HS-5 (cell line): ENCODE results near the gene ZNF346.

ENCODE experiments used
- DNase-seq: peaks from one replicate; pipeline ENCODE4 v3.0.0-alpha.2; 2012; ENCODE audit warnings: low read depth

ZNF346 gene

GRCh38 chr5:177123789-177124485 lies 101.4 kb downstream of the ZNF346 start:
- DNase-seq = no peak

GRCh38 chr5:177124486-177124991 lies 102.0 kb downstream of the ZNF346 start:
- no peak for DNase-seq

GRCh38 chr5:177126771-177127170 lies 104.3 kb downstream of the ZNF346 start:
- DNase-seq = no peak

DNA sequence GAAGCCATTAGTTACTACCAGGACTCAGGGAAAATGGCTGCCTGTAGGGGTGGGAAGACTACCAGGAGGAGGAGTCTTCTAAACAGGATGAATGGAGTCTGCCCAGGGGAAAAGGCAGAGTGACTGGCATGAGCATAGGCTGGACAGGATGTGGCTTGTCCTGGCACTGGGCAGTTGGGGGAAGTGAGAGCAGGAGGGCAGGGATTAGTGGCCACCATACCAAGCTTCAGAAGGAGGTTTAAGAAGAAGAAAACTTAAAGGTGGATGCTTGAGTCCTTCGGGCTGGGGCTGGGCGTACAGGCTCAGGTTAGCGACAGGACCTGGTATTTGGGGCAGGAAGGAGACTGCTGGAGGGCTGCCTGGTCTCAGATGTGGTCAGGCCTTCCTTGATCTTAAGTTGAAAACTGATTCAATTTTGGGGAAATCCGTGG lies 106.1 kb downstream of the ZNF346 start:
- no peak for DNase-seq

DNA sequence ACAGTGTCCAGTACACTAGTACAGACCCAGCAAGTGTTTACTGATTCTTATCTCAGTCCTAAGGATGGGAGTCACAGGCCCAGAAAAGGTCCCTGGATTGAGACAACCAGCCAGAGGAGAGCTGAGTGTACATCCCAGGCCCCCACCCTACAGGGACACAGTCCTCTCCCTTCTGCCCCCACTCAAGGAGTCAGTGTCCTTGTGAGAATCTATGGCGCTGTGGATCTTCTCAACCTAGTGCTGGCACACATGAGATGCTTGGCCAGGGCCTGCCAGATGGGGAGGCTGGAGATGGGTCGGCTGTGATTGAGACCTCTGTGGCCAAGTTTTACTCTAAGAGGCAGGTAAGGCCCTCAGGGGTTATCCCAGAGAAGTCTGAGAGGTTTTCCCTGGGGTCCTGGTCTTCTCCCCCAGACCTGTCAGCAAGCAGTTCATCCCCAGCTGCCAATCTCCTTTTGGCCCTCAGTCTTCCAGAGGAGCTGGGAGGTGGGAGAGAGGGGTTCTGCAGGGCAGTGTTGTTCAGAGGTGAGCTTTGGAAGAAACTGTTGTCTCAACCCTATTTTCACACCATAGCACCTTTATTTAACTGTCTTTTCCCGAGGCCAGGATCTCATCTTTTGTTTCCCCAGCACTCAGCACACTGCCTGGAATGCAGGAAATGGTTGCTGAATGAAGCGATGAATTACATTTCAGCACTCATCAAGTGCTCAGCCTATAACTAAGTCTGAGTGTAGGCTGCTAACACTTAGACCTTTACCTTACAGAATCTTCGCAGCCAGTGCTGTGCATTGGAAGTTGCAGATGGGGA lies 107.9 kb downstream of the ZNF346 start:
- DNase-seq = no peak
